ENCODE measurements around the gene IGF2. TPM values are rescaled to one million over a fixed set of nuclear protein-coding genes. Genes with fewer than 3 reads are reported as not detected.

The IGF2 gene
- total and polyA plus RNA-seq, 2 donors (not counting 1 experiment from before 2014, with no cell fraction given) = not detected

GRCh38 chr11:2139621-2140337, 590 bp upstream of the IGF2 start:
- no peaks in the 10 kb centered on the region for H3K36me3 ChIP-seq (replicated peaks in 1 of 2; ENCODE audit: control extremely low read depth in 1 of 2, control insufficient read depth in 1 of 2, extremely low read depth in 1 of 2, insufficient read depth in 2 of 2, low read length in 1 of 2)
- no peaks in the 10 kb centered on the region for H3K9me3 Mint-ChIP-seq (ENCODE audit: insufficient read depth)
- H3K27ac Mint-ChIP-seq = no peak overlapping the region
- ATAC-seq (ENCODE audit: low read depth) = no peak
- no peak overlapping the region for H3K4me3 ChIP-seq (ENCODE audit: control extremely low read depth in 1 of 5, extremely low read depth in 1 of 5, insufficient read depth in 1 of 5, low read depth in 2 of 5, low read length in 4 of 5)
- H3K9ac ChIP-seq (ENCODE audit: low read length) = no peak overlapping the region
- peaks cover 0 to 65% (median 39%) of the 10 kb centered on the region in 4 experiments for H3K27me3 ChIP-seq (replicated peaks in 1 of 4; ENCODE audit: control extremely low read depth in 1 of 4, control insufficient read depth in 3 of 4, insufficient read depth in 4 of 4, low read length in 3 of 4)
- no peak overlapping the region for H3K27ac ChIP-seq (ENCODE audit: low read length in 2 of 2)
- peaks cover 24 to 35% of the 10 kb centered on the region in 2 donors for H3K4me1 ChIP-seq (ENCODE audit: control insufficient read depth in 2 of 2, insufficient read depth in 2 of 2, low read length in 2 of 2)
- peak overlapping the region; percentile 23 for H3K4me3 Mint-ChIP-seq
- H2AFZ ChIP-seq (ENCODE audit: insufficient read depth, low read depth, low read length, poor library complexity, severe bottlenecking) = no peak overlapping the region
- CTCF ChIA-PET = interaction anchor here (1.0 to 6.0 kb wide), 2 partner anchors 12 to 446 kb away, joined by 4 to 36 read pairs; no protein-coding TSS in a partner anchor
- peak overlapping the region; percentile 47 for H3K4me2 ChIP-seq (replicated peaks; ENCODE audit: low read depth, low read length, poor library complexity, severe bottlenecking)
- POLR2A ChIA-PET = interaction anchor here (0.6 kb wide), 1 partner anchor 244 kb away, joined by 9 read pairs; no protein-coding TSS in a partner anchor
- H3K4me1 Mint-ChIP-seq = peaks cover 24% of the 10 kb centered on the region
- no peak for TF ChIP-seq EZH2 (IDR thresholded peaks at IDR 0.05; ENCODE audit: borderline replicate concordance, insufficient read depth, low read depth, low read length, poor library complexity, severe bottlenecking)
- TF ChIP-seq, protein P1, sequence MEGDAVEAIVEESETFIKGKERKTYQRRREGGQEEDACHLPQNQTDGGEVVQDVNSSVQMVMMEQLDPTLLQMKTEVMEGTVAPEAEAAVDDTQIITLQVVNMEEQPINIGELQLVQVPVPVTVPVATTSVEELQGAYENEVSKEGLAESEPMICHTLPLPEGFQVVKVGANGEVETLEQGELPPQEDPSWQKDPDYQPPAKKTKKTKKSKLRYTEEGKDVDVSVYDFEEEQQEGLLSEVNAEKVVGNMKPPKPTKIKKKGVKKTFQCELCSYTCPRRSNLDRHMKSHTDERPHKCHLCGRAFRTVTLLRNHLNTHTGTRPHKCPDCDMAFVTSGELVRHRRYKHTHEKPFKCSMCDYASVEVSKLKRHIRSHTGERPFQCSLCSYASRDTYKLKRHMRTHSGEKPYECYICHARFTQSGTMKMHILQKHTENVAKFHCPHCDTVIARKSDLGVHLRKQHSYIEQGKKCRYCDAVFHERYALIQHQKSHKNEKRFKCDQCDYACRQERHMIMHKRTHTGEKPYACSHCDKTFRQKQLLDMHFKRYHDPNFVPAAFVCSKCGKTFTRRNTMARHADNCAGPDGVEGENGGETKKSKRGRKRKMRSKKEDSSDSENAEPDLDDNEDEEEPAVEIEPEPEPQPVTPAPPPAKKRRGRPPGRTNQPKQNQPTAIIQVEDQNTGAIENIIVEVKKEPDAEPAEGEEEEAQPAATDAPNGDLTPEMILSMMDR (IDR thresholded peaks at IDR 0.05) = no peak
- peaks cover 0 to 6% (median 0%) of the 10 kb centered on the region in 3 donors for H3K9me3 ChIP-seq (ENCODE audit: control extremely low read depth in 1 of 3, control insufficient read depth in 2 of 3, insufficient read depth in 1 of 3, low read length in 2 of 3)
- no peaks in the 10 kb centered on the region for H3K79me2 ChIP-seq (ENCODE audit: control insufficient read depth, insufficient read depth, low read length)
- H4K20me1 ChIP-seq (ENCODE audit: control insufficient read depth, insufficient read depth, low read length, poor library complexity, severe bottlenecking) = no peaks in the 10 kb centered on the region
- intact Hi-C loops (cut with micrococcal nuclease) = no loop called here
- H3K27me3 Mint-ChIP-seq = peaks cover 46% of the 10 kb centered on the region
- peak; percentile 44 for DNase-seq
- WGBS (ENCODE audit: insufficient coverage) = 5% methylated on average over 55 of the region's 57 CpGs

Measured in B cell (primary cell).